ENCODE data around the gene DPF1. TPM values are rescaled to one million over a fixed set of nuclear protein-coding genes. Genes with fewer than 3 reads are reported as not detected.

Gene DPF1
- total RNA-seq, result under 1 TPM; 0.12 to 0.20 TPM

DNA sequence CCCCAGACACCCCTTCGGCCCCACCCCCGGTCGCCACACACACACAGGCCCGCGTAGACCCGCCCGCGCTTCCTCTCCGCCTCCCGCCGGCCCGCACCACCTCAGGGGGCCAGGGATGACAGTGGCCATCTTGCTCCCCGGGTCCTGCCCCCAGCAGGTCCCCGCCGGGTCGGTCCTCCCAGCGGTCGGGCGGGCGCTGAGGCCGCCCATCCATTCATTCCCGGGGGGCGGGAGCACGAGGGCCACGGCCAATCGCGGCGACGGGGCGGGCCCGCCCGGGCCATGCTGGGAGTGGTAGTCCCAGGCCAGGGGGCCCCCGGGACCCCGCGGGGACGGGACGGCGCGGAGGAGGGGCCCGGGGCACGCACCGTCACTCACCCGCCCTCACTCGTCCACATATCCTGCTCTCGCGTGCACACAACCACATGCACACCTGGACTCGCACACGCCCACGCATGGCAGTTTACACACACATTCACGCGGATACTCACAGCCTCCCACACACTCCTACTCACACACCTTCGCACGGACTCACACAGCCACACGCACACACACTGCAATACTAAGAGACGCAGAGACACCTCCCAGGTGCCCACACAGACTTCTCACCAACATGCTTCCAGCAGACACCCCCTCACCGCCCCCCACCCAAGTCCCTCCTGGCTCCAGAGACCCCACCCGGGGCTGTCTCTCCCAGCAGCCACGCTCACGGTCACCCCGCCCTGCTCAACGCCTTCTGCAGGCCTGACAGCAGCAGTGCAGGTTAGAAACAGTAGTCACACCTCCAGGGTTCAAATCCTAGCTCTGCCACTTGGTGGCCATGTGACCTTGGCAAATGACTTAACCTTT, at the start of gene DPF1:
DPF1 (minus strand) TSS at position 209 of the 849 bp plus-strand sequence; CDS start at position 129, 80 bp downstream.
- peak; percentile 50 for DNase-seq
- CTCF ChIA-PET, result interaction anchor here (1.5 kb wide), 1 partner anchor 20 kb away, joined by 3 read pairs; no protein-coding TSS in a partner anchor
- H3K4me3 Mint-ChIP-seq, result peak within 1 kb of the TSS; percentile 59
- peaks cover 51% of the 10 kb centered on the region for H3K27me3 Mint-ChIP-seq
- no peaks in the 10 kb centered on the region for H3K9me3 Mint-ChIP-seq
- no peak within 1 kb of the TSS for H3K27ac Mint-ChIP-seq
- POLR2A ChIA-PET, result no interaction called here
- H3K36me3 Mint-ChIP-seq (ENCODE audit: low read depth), result no peaks in the 10 kb centered on the region
- H3K4me1 Mint-ChIP-seq, result peaks cover 20% of the 10 kb centered on the region

DNA sequence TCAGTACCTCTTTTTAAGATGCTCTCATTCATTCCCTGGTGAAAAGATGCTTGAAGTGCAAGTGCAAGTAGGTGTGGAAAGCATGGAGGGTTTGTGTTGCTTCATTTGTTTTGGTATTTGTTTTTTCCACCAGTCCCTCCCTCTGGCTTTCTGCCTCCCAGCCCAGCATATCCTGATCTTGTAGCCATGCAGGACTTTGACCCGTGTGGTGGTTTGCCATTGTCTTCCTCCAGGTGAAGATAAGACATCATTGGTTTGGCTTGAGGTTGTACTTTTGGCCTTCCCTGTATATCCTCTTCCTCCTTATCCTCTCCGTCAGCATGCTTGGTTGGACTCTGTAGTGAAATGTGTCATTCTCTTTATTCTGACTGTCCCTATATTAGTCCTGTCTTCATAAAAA, 49.5 kb upstream of the DPF1 start:
- Mint-ChIP-seq H3K4me1 (no peaks in the 10 kb centered on the region), H3K4me3 (no peak overlapping the region), H3K36me3 (ENCODE audit: low read depth) (no peaks in the 10 kb centered on the region), H3K9me3 (no peaks in the 10 kb centered on the region), H3K27me3 (no peaks in the 10 kb centered on the region), H3K27ac (no peak overlapping the region)
- POLR2A ChIA-PET, result no interaction called here
- no peak for DNase-seq
- CTCF ChIA-PET, result interaction anchor here (1.3 kb wide), 1 partner anchor 121 kb away, joined by 3 read pairs; no protein-coding TSS in a partner anchor

DNA sequence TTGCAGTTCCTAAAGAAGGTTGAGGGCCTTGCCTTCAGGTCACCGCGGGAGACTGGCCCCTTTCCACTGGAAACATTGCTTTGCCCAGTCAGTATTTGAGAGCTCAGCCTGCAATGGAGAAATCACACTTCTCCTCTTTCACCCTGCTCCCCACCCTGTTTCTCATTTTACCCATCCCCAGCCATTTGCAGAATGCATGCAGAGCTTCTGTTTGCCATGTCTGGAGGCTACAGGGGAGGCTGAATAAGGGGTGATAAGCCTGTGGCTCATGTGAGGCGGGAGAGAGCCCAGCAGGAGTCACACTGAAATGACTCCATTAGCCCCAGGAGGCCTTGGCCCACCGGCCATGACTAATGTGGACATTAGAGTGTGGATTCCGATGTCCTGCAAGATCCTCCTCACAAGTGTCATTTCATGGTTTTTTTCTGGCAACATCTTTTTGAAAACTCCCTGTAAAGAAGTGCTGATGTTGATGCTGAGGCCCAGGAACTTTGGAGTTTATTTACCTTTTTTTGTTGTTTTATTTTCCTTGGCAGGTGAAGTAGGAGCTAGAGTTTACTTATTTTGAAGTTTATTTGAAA, 46.7 kb upstream of the DPF1 start:
- ChIA-PET POLR2A (no interaction called here), CTCF (interaction anchor here (1.0 kb wide), 1 partner anchor 10 kb away, joined by 3 read pairs; no protein-coding TSS in a partner anchor)
- no peak overlapping the region for H3K4me3 Mint-ChIP-seq
- H3K36me3 Mint-ChIP-seq (ENCODE audit: low read depth), result no peaks in the 10 kb centered on the region
- no peak for DNase-seq
- H3K4me1 Mint-ChIP-seq, result peaks cover 6% of the 10 kb centered on the region
- H3K9me3 Mint-ChIP-seq, result no peaks in the 10 kb centered on the region
- H3K27me3 Mint-ChIP-seq, result no peaks in the 10 kb centered on the region
- no peak overlapping the region for H3K27ac Mint-ChIP-seq

DNA sequence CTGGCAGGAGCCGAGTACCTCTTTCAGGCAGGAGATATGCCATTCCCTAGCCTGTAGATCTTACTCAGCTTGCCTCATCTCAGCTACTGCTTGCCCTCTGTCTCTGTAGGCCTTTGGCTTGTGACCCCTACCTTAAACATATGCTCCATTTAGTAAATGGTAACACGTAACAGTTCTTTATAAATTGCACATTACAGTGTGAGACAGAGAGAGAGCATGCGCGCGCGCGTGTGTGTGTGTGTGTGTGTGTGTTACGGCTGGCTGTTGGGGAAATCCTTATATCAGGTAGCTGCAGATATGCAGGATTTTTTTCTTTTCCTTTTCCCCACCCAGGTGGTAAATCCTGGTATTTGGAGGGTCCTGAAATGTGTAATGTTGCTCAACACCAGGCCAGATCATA, 44.5 kb upstream of the DPF1 start:
- Mint-ChIP-seq H3K4me3 (no peak overlapping the region), H3K27ac (no peak overlapping the region), H3K27me3 (peaks cover 1% of the 10 kb centered on the region), H3K4me1 (peaks cover 21% of the 10 kb centered on the region), H3K9me3 (no peaks in the 10 kb centered on the region), H3K36me3 (ENCODE audit: low read depth) (no peaks in the 10 kb centered on the region)
- DNase-seq, result no peak
- POLR2A ChIA-PET, result no interaction called here
- CTCF ChIA-PET, result interaction anchor here (1.0 kb wide), 1 partner anchor 79 kb away, joined by 3 read pairs; no protein-coding TSS in a partner anchor

DNA sequence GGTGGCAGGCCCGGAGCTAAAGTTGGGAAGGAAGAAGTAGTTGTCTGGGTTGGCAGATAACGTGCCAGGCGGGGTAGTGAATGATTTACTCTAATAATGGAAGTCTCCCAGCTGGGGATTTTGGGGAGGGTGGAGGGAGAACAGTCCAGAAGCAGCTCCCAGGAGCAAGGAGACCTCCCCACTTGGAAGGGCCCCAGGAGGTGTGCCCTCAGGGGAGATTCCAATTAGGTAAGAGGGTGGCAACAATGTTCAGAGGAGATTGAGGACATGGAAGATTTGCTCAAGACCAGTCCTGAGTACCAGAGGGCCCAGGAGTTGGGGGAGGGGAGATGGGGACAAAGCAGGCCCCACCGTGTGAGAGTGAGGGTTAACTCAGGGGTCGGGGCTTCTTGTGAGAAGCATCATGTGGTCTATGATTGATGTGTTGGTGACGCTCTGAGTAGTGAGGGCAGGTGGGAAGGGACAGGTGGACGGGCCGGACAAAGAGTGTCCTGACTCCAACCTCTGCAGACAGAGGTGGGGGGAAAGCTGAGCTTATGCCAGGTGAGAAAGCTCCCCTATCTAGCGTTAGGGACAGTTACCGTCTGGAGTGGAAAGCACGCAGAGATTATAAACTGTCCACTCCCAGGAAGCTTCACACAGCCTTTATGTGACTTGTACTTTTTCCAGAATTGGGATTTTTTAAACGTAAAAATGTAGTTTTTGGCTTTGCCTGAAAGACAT, 43.9 kb upstream of the DPF1 start:
- ChIA-PET POLR2A (no interaction called here), CTCF (interaction anchor here (0.5 to 1.0 kb wide), 3 partner anchors 15 to 80 kb away, joined by 3 read pairs; no protein-coding TSS in a partner anchor)
- Mint-ChIP-seq H3K9me3 (no peaks in the 10 kb centered on the region), H3K4me3 (no peak overlapping the region), H3K27ac (no peak overlapping the region), H3K27me3 (peaks cover 1% of the 10 kb centered on the region), H3K4me1 (peaks cover 23% of the 10 kb centered on the region), H3K36me3 (ENCODE audit: low read depth) (no peaks in the 10 kb centered on the region)
- DNase-seq, result no peak

DNA sequence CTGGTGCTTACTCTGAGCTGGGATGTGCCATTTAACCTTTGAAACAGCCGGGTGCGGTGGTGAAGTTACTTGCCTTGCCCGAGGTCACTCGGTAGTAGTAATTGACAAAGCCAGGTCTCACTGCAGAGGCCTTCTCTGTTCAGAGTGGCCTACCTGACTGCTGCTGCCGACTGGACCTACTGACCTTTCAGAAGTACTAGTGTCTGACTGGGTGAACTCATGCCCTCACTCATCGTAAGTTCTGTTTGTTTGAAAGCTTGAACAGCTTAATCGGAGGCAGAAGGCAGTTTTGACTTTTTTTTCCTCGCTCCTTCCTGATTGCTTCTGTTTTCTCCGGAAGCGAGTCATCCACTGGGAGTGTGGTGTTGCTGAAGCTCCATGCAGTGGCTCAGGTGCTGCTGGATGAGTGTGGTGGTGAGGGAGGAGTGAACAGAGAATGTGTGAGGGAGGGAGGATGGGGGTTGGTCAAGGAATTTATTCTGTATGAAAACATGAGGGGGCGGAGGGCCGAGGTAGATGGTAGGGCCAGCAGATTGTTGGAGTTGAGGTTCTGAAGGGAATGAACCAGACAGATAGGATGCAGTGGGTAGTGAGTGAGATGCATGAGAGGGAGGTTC, 43.1 kb upstream of the DPF1 start:
- Mint-ChIP-seq H3K4me3 (no peak overlapping the region), H3K36me3 (ENCODE audit: low read depth) (no peaks in the 10 kb centered on the region), H3K27me3 (peaks cover 1% of the 10 kb centered on the region), H3K27ac (no peak overlapping the region), H3K9me3 (no peaks in the 10 kb centered on the region), H3K4me1 (peaks cover 23% of the 10 kb centered on the region)
- POLR2A ChIA-PET, result no interaction called here
- no peak for DNase-seq
- CTCF ChIA-PET, result interaction anchor here (0.9 to 1.3 kb wide), 3 partner anchors 17 to 52 kb away, joined by 3 to 4 read pairs (median 3); no protein-coding TSS in a partner anchor

DNA sequence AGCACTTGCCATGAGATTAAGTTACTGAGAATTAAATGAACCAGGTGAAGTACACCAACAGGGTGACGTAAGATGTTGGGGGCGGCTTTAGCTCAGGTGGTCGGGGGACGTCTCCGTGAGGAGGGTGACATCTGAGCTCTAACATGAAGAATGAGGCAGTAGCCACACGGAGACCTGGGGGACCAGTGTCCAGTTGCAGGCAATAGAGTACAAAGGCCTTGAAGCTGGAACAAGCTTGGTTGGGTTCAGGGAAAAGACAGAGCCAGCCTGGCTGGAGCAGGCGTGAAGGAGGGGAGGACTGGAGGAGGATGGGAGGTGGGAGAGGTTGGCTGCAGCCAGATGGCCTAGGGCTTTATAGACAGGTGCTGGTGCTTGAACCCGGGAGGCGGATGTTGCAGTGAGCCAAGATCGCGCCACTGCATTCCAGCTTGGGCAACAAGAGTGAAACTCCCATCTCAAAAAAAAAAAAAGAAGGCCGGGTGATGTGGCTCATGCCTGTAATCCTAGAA, 42.0 kb upstream of the DPF1 start:
- DNase-seq, result no peak
- H3K4me3 Mint-ChIP-seq, result no peak overlapping the region
- peaks cover 23% of the 10 kb centered on the region for H3K4me1 Mint-ChIP-seq
- no peaks in the 10 kb centered on the region for H3K9me3 Mint-ChIP-seq
- no peaks in the 10 kb centered on the region for H3K36me3 Mint-ChIP-seq (ENCODE audit: low read depth)
- POLR2A ChIA-PET, result interaction anchor here (0.5 to 0.6 kb wide), 2 partner anchors 9 to 578 kb away, joined by 3 to 5 read pairs; no protein-coding TSS in a partner anchor
- CTCF ChIA-PET, result interaction anchor here (0.6 to 3.3 kb wide), 11 partner anchors 10 to 137 kb away, joined by 3 to 19 read pairs (median 3); partner anchors contain the start of genes CATSPERG and FAM98C
- H3K27me3 Mint-ChIP-seq, result peaks cover 1% of the 10 kb centered on the region
- H3K27ac Mint-ChIP-seq, result peak overlapping the region; percentile 66

DNA sequence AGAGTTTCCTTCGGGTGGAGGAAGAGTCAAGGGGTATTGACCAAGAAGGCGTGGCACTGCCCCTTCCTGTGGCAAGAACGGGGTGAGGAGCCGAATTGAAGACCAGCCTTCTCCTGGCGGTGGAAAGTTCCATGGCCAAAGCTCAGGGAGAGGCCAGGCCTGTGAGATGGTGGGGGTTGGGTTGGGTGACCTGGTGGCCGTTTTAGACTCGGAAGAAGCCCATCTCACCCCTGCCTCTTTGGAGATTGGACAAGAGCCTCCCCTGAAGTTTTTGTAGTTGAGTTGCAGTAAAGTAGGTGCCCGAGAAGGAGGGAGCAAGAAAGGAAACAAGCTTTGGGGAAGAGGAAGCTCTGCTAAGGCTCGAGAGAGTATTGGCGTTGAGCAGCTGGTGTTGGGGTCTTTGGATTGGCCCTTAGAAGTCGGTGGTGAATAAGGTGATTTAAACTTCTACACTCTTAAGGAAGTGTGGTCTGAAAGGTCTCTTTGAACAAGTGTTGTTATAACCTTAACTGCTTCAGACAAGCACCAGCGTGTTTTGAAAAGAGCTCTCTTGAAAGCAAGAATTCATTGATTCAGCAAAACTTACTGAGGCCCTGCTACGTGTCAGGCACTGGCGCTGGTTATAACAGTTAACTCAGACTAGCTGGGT, 41.3 kb upstream of the DPF1 start:
- ChIA-PET POLR2A (interaction anchor here (0.5 to 0.6 kb wide), 3 partner anchors 10 to 579 kb away, joined by 3 to 5 read pairs (median 3); no protein-coding TSS in a partner anchor), CTCF (interaction anchor here (0.6 to 3.3 kb wide), 9 partner anchors 11 to 137 kb away, joined by 3 to 19 read pairs (median 3); partner anchors contain the start of genes CATSPERG and FAM98C)
- H3K27ac Mint-ChIP-seq, result peak overlapping the region; percentile 66
- peak overlapping the region; percentile 61 for H3K4me3 Mint-ChIP-seq
- H3K9me3 Mint-ChIP-seq, result no peaks in the 10 kb centered on the region
- H3K4me1 Mint-ChIP-seq, result peaks cover 23% of the 10 kb centered on the region
- peaks cover 1% of the 10 kb centered on the region for H3K27me3 Mint-ChIP-seq
- peak; percentile 13 for DNase-seq
- H3K36me3 Mint-ChIP-seq (ENCODE audit: low read depth), result no peaks in the 10 kb centered on the region

DNA sequence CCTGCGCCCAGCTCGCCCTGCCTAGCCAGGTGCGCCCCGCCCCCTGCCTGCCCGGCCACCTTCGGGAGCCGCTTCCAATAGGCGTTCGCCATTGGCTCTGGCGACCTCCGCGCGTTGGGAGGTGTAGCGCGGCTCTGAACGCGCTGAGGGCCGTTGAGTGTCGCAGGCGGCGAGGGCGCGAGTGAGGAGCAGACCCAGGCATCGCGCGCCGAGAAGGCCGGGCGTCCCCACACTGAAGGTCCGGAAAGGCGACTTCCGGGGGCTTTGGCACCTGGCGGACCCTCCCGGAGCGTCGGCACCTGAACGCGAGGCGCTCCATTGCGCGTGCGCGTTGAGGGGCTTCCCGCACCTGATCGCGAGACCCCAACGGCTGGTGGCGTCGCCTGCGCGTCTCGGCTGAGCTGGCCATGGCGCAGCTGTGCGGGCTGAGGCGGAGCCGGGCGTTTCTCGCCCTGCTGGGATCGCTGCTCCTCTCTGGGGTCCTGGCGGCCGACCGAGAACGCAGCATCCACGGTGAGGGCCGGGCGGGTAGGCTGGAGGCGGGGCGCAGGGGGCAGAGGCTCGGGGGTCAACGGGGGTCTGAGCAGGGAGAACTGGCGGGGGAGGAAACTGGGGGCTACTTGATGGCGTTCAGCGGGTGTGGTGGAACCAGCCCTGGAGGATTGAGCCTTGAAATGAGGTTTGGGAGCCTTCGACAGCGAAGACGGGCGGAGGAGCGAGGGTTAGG, 40.6 kb upstream of the DPF1 start, which contains the start of gene SPINT2:
SPINT2 (plus strand) TSS at position 88 of the 727 bp plus-strand sequence; CDS start at position 408, 320 bp downstream.
- POLR2A ChIA-PET, result interaction anchor here (0.6 kb wide), 2 partner anchors 11 to 29 kb away, joined by 3 to 4 read pairs; no protein-coding TSS in a partner anchor
- DNase-seq, result peak; percentile 57
- Mint-ChIP-seq H3K4me1 (peaks cover 23% of the 10 kb centered on the region), H3K27me3 (peaks cover 1% of the 10 kb centered on the region), H3K4me3 (peak within 1 kb of the TSS; percentile 74), H3K36me3 (ENCODE audit: low read depth) (no peaks in the 10 kb centered on the region), H3K27ac (peak within 1 kb of the TSS; percentile 86), H3K9me3 (no peaks in the 10 kb centered on the region)
- CTCF ChIA-PET, result interaction anchor here (0.6 to 3.3 kb wide), 7 partner anchors 10 to 1963 kb away, joined by 3 to 19 read pairs (median 4); partner anchors contain the start of gene FAM98C

DNA sequence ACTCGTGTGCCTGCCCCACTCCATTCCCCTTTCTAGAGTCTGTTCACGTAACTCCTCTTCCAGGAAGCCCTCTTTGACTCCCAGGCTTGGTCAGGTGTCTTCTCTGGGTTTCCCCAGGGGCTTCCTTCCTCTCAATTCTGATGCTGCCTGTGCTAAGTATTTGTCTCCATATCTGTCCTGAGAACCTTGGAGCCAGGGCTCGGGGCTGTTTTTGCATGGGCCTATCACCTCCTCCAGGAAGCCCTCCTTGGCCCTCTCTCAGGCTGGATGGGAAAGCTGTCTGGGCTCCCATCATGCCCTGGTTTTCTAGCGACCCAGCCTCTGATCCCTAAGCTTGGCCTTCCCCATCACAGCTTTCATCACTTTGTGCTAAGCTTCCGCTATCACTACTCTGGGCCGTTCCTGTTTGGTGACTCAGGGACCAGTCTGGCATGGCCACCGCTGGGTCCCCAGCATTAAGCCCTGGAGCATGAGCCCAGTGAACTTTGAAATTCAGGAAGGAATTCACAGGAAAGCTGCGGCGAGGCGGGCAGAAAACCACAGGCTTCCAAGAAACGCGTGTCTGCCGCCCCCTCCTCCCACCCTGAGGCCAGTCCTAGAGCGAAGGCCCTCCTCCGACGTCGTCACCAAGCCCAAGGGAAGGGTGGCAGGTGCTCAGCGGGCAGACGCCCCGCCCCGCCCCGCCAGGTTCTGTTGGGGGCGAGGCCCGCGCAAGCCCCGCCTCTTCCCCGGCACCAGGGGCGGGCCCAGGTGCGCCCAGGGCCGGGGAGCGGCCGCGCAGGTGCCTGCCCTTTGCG, 39.9 kb upstream of the DPF1 start:
- DNase-seq, result no peak
- ChIA-PET CTCF (interaction anchor here (0.6 to 3.3 kb wide), 5 partner anchors 9 to 1963 kb away, joined by 3 to 19 read pairs (median 3); no protein-coding TSS in a partner anchor), POLR2A (interaction anchor here (0.6 kb wide), 1 partner anchor 29 kb away, joined by 4 read pairs; no protein-coding TSS in a partner anchor)
- Mint-ChIP-seq H3K36me3 (ENCODE audit: low read depth) (no peaks in the 10 kb centered on the region), H3K4me3 (peak overlapping the region; percentile 74), H3K4me1 (peaks cover 23% of the 10 kb centered on the region), H3K27ac (peak overlapping the region; percentile 86), H3K9me3 (no peaks in the 10 kb centered on the region), H3K27me3 (peaks cover 1% of the 10 kb centered on the region)

Measured in activated CD4-positive, alpha-beta T cell treated with anti-CD3 and anti-CD28 coated beads, Interleukin-2, amount 10 ng/mL, durations not matched to agents 7 days and 5 days (primary cell).